Left ventricle myocardium inferior (tissue), 1 donor: Measurements from ENCODE around the gene SNX13. TPM values are rescaled to one million over a fixed set of nuclear protein-coding genes. Genes with fewer than 3 reads are reported as not detected.

ENCODE experiments used
- DNase-seq: peaks from one replicate; pipeline ENCODE4 v3.0.0-alpha.2; 2020
- H3K27ac ChIP-seq: fragments of 200-600 bp; replicated peaks from 2 replicates; pipeline ENCODE4 v1.8.0; 2021
- H3K27me3 ChIP-seq: fragments of 200-600 bp; 2 replicates; pipeline ENCODE4 v1.8.0; 2021; ENCODE audit warnings: low read depth
- H3K36me3 ChIP-seq: fragments of 200-600 bp; 2 replicates; pipeline ENCODE4 v1.8.0; 2021
- H3K4me1 ChIP-seq: fragments of 200-600 bp; 2 replicates; pipeline ENCODE4 v1.8.0; 2021
- H3K4me3 ChIP-seq: fragments of 200-600 bp; 2 replicates; pipeline ENCODE4 v1.8.0; 2021; ENCODE audit warnings: mild to moderate bottlenecking, moderate library complexity
- H3K9me3 ChIP-seq: fragments of 200-600 bp; replicated peaks from 2 replicates; pipeline ENCODE4 v1.8.0; 2021
- intact Hi-C: fragments of 100-400 bp; cut with micrococcal nuclease; formaldehyde crosslinking; loops from one replicate; pipeline ENCODE4 v1.11.0; 2022
- total RNA-seq: library from RNA; stranded (reverse); fragmentation: NEBNext Ultra II Directional; extraction: Animal tissue kit (Norgen Biotek cat#: 25700); gene quantifications from one replicate; pipeline ENCODE4 v1.2.1, GENCODE V29; 2021
- TF ChIP-seq, protein P1 (sequence below): fragments of 200-600 bp; IDR thresholded peaks from 2 replicates; pipeline ENCODE4 v1.8.0; 2021; ENCODE audit warnings: antibody characterized with exemption, mild to moderate bottlenecking, borderline replicate concordance
- donor health status: DM: no; HTN: yes; CAD: no; lungs with severe emphysema.

SNX13 gene
- total RNA-seq, 1 donor from 2014 or later: 42.2 TPM

DNA sequence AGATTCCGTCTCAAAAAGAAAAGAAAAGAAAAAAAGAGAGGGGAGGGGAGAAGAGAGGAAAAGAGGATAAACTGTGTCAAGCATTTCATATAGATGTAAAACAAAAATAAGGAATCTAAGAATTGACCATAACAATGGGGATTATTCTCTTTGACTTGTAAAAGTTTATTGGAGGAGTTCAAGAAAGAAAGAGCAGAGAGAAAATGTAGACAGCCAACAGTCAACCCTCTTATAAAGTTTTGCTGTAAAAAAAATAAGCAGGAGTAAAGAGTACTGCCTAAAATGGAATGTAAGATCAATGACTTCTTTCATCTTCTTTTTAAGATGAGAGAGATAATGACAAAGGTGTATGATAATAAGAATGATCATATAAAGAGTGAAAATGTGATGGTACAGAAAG, 87.9 kb downstream of the SNX13 start:
- peaks cover 19% of the 10 kb centered on the region for H3K9me3 ChIP-seq
- no peak overlapping the region for H3K27ac ChIP-seq
- H3K36me3 ChIP-seq: peaks cover 43% of the 10 kb centered on the region
- intact Hi-C loops: no loop called here
- no peaks in the 10 kb centered on the region for H3K27me3 ChIP-seq
- no peak for DNase-seq
- no peak overlapping the region for H3K4me3 ChIP-seq
- H3K4me1 ChIP-seq: peaks cover 7% of the 10 kb centered on the region
- TF ChIP-seq, protein P1, sequence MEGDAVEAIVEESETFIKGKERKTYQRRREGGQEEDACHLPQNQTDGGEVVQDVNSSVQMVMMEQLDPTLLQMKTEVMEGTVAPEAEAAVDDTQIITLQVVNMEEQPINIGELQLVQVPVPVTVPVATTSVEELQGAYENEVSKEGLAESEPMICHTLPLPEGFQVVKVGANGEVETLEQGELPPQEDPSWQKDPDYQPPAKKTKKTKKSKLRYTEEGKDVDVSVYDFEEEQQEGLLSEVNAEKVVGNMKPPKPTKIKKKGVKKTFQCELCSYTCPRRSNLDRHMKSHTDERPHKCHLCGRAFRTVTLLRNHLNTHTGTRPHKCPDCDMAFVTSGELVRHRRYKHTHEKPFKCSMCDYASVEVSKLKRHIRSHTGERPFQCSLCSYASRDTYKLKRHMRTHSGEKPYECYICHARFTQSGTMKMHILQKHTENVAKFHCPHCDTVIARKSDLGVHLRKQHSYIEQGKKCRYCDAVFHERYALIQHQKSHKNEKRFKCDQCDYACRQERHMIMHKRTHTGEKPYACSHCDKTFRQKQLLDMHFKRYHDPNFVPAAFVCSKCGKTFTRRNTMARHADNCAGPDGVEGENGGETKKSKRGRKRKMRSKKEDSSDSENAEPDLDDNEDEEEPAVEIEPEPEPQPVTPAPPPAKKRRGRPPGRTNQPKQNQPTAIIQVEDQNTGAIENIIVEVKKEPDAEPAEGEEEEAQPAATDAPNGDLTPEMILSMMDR: no peak

DNA sequence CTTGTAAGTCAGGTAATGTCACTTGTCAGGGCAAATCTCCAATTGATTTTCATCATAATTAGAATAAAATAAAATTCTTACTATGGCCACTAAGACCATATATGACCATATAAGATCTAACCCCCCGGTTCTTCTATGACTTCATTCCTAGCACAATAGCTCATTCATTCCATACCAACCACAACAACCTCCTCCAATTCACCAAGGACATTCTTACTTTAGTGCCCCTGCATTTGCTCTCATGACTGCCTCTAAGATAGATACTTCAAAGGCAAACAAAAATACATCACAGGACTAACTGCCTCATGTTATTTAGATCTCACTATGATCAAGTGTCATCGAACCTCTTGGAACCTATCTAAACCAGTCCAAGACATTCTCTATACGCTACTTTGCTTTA, 90.8 kb downstream of the SNX13 start:
- intact Hi-C loops: no loop called here
- Histone ChIP-seq H3K27me3 (no peaks in the 10 kb centered on the region), H3K36me3 (peaks cover 43% of the 10 kb centered on the region), H3K27ac (no peak overlapping the region), H3K9me3 (no peaks in the 10 kb centered on the region), H3K4me3 (no peak overlapping the region), H3K4me1 (peaks cover 7% of the 10 kb centered on the region)
- no peak for DNase-seq
- TF ChIP-seq, protein P1: no peak

DNA sequence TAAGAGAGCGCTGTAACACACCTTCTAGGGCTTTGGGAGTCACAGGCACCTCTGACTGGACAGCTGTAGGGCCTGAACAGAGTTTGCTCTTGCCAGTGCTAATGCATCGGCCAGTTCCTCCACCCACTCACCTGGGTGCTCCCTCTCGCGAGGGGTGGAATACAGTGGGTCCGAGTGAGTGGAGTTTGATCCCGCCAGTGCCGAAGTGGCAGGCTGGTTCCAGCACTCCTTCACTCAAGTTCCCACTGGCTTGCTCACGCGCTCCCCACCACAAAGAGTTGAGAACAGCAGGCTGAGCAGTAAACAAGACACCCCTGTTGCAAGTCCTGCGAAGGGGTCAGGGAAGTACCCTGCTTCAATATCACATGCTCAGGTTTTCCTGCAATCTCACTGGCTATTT, 91.8 kb downstream of the SNX13 start:
- no peaks in the 10 kb centered on the region for H3K9me3 ChIP-seq
- no peaks in the 10 kb centered on the region for H3K27me3 ChIP-seq
- intact Hi-C loops: no loop called here
- TF ChIP-seq, protein P1: no peak
- peaks cover 40% of the 10 kb centered on the region for H3K36me3 ChIP-seq
- H3K4me1 ChIP-seq: peaks cover 7% of the 10 kb centered on the region
- H3K4me3 ChIP-seq: no peak overlapping the region
- DNase-seq: no peak
- no peak overlapping the region for H3K27ac ChIP-seq

DNA sequence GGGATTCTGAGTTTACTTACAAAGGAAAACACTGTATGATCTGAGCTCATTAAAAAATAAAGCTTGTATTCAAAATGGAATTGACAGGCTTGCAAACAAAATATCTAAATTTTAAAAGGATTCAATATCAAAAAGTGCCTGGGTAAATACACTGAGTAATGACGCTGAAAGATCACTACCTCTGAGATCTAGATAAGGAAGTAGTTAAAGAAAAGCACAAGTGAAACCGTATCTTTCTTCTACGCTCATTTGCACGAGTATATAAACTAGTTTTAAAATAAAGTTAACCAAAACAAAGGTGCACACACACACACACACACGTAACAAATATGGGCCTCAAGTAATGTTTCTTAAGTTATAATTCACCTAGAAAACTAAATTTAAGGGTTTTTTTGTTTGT, 93.4 kb downstream of the SNX13 start:
- H3K9me3 ChIP-seq: no peaks in the 10 kb centered on the region
- no peak for DNase-seq
- intact Hi-C loops: no loop called here
- peaks cover 7% of the 10 kb centered on the region for H3K4me1 ChIP-seq
- H3K27ac ChIP-seq: no peak overlapping the region
- TF ChIP-seq, protein P1: no peak
- H3K4me3 ChIP-seq: no peak overlapping the region
- H3K27me3 ChIP-seq: no peaks in the 10 kb centered on the region
- peaks cover 46% of the 10 kb centered on the region for H3K36me3 ChIP-seq

DNA sequence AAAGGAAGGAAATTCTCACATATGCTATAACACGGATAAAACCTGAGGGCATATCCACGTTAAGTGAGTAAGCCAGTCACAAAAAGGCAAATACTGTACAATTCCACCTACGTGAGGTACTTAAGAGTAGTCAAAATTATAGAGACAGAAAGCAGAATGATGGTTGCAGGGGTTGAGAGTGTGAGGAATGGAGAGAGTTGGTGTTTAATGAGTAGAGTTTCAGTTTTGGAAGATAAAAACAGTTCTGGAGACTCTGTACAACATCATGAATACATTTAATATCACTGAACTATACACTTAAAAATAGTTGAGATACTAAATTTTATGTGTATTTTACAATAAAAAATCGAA, 95.1 kb downstream of the SNX13 start:
- H3K9me3 ChIP-seq: no peaks in the 10 kb centered on the region
- H3K4me1 ChIP-seq: peaks cover 7% of the 10 kb centered on the region
- H3K36me3 ChIP-seq: peaks cover 45% of the 10 kb centered on the region
- intact Hi-C loops: no loop called here
- no peak overlapping the region for H3K27ac ChIP-seq
- H3K27me3 ChIP-seq: no peaks in the 10 kb centered on the region
- TF ChIP-seq, protein P1: no peak
- DNase-seq: no peak
- H3K4me3 ChIP-seq: no peak overlapping the region
